HG02981 (cell line): Measurements from ENCODE around the gene ING3.

Source experiments
- ATAC-seq: cut with Tn5 transposase; IDR thresholded peaks from one replicate; pipeline ENCODE4 v1.9.1; 2021; ENCODE audit warnings: mild to moderate bottlenecking, moderate library complexity; ENCODE audit not compliant: unreplicated experiment

The ING3 gene, protein sequence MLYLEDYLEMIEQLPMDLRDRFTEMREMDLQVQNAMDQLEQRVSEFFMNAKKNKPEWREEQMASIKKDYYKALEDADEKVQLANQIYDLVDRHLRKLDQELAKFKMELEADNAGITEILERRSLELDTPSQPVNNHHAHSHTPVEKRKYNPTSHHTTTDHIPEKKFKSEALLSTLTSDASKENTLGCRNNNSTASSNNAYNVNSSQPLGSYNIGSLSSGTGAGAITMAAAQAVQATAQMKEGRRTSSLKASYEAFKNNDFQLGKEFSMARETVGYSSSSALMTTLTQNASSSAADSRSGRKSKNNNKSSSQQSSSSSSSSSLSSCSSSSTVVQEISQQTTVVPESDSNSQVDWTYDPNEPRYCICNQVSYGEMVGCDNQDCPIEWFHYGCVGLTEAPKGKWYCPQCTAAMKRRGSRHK

DNA sequence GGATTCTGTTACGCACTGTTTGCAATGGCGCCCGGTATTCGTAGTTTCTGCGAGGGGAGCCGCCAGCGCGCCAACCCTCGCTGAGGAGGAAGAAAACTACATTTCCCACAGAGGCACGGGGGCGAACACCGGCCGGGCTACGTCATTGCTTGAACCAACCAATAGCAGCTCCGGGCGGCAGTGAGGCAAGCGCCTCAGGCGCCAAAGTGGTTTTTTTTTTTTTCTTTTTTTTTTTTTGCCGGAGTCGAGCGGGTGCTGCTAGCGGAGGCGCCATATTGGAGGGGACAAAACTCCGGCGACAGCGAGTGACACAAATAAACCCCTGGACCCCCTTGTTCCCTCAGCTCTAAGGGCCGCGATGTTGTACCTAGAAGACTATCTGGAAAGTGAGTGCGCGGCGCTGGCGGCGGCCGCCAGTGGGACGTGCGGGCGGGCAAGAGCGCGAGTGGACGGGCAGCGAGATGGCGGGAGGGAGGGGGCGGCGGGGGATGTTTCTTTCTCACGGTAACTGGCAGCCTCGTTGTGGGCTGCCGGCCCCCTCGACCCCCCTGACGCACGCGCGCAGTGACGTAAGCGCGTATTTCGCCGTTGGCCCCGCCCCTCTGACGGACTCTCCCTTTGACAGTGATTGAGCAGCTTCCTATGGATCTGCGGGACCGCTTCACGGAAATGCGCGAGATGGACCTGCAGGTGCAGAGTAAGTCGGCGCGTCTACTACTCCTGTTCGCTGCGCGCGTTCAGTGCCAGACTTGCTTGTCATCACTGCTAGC lies at the start of gene ING3:
Gene ING3, plus strand, starts transcription at position 239 of the 770 bp plus-strand sequence. Its CDS starts 120 bp downstream, at position 359.
- peak; percentile 97 for ATAC-seq

DNA sequence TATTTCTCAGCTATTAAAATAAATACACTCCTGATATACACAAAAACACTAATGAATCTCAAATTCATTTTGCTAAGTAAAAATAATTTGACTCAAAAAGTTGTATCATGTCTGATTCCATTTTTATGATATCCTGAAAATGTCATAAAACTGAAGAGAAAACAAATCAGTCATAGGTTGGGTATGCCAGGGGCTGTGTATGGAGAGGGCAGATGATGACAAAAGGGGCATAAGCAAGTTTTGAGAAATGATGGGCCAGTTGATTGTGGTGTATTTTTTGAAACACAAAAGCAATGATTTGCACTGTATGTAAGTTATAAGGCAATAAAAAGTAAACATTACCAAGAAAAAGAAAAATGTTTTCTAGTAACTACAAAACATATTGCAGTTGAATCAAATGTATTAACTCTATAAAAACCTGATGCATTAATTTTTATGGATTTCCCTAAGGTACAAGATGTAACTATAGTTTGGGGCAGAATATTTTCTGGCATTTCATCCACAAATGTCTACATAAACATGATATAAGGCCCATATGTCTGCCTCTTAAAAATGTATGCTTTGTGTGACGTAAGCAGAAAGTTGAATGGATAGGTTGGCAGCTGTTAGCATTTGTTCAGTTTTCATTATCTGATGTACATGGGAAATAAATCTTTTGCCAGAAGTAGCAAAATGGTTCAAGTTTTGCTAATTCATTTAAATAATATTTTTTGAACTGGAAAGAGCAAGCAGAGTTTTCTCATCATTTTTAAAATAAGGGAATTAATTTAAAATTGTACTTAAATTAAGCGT lies 35.1 kb upstream of the ING3 start:
- no peak for ATAC-seq

DNA sequence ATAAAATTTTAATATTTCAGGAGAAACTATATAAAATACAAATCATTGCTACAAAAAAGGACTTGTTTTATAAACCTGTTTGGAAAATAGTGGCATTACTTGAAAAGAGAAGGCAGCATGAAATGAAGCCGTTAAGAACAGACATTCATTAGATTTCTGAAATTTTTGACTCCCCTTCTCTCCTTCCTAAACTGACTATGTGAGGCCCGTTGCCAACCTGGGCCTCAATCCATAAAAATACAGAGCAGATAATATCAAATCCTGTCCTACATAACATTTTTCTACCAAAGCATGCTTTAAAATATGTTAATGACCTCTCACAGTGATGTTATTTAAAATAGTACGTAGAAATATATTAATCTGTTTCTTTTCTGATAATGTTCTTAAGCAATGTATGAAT lies 34.5 kb upstream of the ING3 start:
- no peak for ATAC-seq

- no peak for ATAC-seq
These were observed 34.0 kb upstream of the ING3 start for GRCh38 chr7:120916538-120916937.

GRCh38 chr7:120919466-120919865 lies 31.1 kb upstream of the ING3 start:
- ATAC-seq, result no peak

DNA sequence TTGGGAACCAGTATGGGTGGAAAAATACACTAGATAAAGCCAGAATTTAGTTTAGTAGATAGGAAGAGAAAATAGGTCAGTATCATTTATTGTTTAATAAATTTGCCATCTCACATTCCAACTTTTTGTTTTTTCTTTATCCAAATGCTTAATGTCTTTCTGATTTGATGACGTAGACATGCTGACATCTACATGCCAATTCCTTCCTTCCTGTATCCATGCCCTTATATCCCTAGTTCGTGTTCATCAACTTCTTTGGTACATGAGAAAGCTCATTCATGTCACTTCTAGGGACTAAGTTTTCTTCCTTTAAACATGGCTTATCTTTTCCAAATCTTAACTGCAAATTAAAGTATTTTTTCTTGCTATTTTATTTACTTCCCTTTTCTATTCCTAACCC lies 30.5 kb upstream of the ING3 start:
- ATAC-seq, result no peak

DNA sequence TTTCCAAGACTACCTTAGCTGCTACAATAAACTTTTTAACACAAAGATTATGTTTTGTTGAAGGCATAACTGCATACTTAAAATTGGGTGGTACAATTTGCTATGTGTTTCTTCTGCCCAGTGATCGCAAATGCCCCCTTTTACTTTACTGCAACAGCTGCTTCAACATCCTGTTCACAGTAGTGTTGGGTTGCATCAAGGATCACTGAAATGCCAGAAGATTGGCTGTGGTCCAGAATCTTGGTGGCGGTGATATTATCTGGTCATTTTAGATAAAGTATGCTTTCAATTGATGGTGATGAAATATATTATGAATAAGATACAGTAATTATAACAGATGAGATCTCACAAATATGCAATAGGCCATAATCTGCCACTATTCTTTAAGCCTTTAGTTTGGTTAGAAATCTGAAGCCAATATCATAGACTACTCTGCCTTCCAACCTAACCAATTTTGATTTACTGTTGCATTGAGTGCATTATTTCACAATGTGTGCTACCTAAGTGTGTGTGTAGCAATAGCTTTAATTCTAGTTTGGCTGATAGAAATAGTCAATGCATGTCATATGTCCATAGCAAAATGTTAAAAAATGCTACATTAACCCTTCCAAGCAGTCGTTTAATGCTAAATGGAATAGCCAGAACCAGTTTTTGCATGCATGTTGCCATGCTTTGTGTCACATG lies 29.8 kb upstream of the ING3 start:
- no peak for ATAC-seq

DNA sequence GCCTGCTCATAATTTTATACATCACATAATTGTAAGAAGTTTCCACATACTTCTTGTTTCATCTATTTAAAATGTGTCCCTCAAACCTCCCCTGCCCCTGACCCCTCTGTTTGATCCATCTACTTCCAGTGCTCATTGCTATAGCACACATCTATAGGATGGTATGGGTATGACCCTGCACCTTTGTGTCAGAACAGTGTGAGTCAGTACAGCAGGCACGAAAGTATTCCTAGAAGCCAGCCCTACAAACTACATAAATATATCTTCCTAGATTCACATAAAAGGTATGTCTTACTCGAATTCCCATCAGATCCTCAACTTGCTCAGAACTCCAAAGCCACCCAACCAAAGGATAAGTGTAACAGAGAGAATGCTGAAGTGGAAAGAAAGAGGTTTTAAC lies 25.7 kb upstream of the ING3 start:
- ATAC-seq, result no peak

GRCh38 chr7:120925392-120925791 lies 25.2 kb upstream of the ING3 start:
- ATAC-seq, result no peak

DNA sequence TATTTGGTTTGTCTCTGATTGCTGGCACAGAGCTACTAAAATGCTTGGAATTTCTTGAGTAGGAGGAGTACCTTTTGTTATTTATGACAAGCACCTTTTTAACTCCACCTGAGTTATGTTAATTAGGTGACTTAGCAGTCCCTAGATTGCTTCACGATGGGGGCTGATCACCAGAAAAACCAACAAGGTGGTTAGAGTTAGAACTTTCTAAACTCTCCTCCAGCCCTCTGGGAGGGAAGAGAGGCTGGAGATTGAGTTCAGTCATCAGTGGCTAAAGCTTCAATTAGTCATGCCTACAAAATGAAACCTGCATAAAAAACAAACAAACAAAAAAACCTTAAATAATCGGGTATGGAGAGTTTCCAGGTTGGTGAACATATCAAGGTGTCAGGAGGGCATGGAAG lies 23.6 kb upstream of the ING3 start:
- ATAC-seq, result no peak

- ATAC-seq, result peak; percentile 75
These were observed 23.0 kb upstream of the ING3 start for GRCh38 chr7:120927454-120928103.

- ATAC-seq, result no peak
These were observed 19.3 kb upstream of the ING3 start for GRCh38 chr7:120931243-120931642.

- ATAC-seq, result no peak
These were observed 17.1 kb upstream of the ING3 start for GRCh38 chr7:120933475-120933874.

- ATAC-seq, result no peak
These were observed 11.2 kb upstream of the ING3 start for GRCh38 chr7:120939345-120939744.

- ATAC-seq, result no peak
These were observed 9.5 kb upstream of the ING3 start for GRCh38 chr7:120941064-120941463.

- no peak for ATAC-seq
These were observed 8.7 kb upstream of the ING3 start for GRCh38 chr7:120941856-120942255.

DNA sequence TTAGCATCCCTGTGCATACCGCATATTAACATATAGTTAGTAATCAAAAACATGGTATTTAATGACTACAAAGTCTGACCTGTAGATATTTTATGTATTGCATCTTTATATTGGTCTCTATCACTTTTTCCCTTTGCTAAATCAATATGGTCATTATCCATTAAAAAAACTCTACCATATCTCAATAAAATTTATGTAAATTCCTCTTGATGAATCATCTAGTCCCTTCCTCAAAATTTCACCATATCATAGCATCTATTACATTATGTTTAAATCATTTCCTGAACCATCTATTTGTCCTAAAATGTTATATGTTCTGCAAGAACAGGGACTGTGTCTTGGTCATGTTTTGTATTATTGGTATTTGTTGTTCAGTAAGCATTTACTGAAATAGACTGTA lies 7.7 kb upstream of the ING3 start:
- ATAC-seq, result no peak

- no peak for ATAC-seq
These were observed 5.6 kb upstream of the ING3 start for GRCh38 chr7:120944826-120945562.

DNA sequence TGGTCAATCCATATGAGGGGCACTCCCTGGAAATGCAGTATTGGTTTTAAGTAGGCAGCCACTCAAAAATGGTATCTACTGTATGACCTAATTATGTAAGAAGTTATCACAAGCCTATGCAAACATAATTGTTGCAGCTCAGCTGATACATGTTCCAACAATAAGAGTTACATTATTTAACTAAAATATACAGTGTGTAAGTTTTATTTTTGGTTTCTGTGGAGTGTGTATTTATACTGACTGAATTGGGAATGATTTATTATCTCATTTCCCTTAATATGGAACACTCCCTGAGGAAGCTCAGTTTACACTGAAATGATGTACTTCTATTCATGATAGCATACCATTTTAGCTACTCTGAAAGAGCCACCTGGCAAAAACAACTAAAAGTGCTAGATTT lies 2.6 kb upstream of the ING3 start:
- no peak for ATAC-seq
